Measurements from ENCODE around the gene VAT1L.

The VAT1L gene

DNA sequence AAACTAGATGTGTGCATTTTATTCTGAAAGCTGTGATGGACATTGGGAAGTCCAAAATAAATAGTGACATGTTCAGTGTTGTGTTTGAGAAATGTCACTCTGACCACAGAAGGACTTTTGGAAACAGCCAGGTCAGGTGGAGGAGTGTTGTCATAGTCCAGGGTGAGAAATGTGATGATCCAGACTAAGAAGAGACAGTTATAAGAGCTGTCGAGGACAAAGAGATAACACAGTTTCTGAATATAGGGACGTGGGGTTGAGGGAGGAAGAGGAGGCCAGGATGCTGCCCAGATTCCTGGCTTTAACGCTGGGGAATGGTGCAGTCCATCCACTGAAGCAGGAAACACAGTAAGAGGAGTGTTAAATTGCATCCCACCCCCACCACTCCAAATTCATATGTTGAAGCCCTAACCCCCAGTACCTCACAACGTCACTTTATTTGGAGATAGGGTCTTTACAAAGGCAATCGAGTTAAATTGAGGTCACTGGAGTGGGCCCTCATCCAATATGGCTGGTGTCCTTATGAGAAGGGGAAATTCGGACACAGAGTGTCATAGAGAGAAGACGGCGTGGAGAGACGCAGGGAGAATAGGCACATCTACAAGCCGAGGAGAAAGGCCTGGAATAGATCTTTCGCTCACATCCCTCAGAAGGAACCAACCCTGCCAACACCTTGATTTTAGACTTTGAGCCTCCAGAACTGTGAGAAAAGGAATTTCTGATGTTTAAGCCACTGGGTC, 71.3 kb downstream of the VAT1L start:
- Histone ChIP-seq H4K91ac (ENCODE audit: low read length) (no peak overlapping the region), H3K4me3 (ENCODE audit: insufficient read depth in 1 of 2, low read depth in 1 of 2, low read length in 2 of 2) (no peak overlapping the region), H2BK15ac (ENCODE audit: low read depth, poor library complexity, severe bottlenecking) (no peak overlapping the region), H3K23ac (ENCODE audit: low read length in 2 of 2) (no peak overlapping the region), H3K9me3 (ENCODE audit: control insufficient read depth, low read length) (no peaks in the 10 kb centered on the region), H3K4me2 (ENCODE audit: low read length, poor library complexity, severe bottlenecking) (no peak overlapping the region), H4K8ac (ENCODE audit: low read length) (no peak overlapping the region), H3K18ac (ENCODE audit: low read depth in 1 of 2, low read length in 2 of 2) (no peak overlapping the region), H3K27me3 (ENCODE audit: control insufficient read depth in 1 of 2, insufficient read depth in 1 of 2, low read length in 2 of 2) (peaks cover 3 to 16% of the 10 kb centered on the region in 2 experiments), H3K79me1 (replicated peaks; ENCODE audit: low read length, poor library complexity, severe bottlenecking) (no peaks in the 10 kb centered on the region), H2AK5ac (ENCODE audit: low read length, severe bottlenecking) (no peak overlapping the region), H2BK12ac (ENCODE audit: low read length in 2 of 2) (no peak overlapping the region), H3K9ac (ENCODE audit: low read length) (no peak overlapping the region), H2BK120ac (ENCODE audit: low read depth, low read length) (no peak overlapping the region), H3K27ac (ENCODE audit: low read length, poor library complexity, severe bottlenecking) (no peak overlapping the region), H2BK5ac (ENCODE audit: low read depth, low read length, poor library complexity, severe bottlenecking) (no peak overlapping the region), H2AFZ (ENCODE audit: low read depth, low read length) (no peak overlapping the region), H3K14ac (ENCODE audit: low read length in 2 of 2) (peak overlapping the region in 1 of 2 experiments; percentile 32), H3K4ac (ENCODE audit: low read depth in 1 of 2, low read length in 2 of 2) (no peak overlapping the region), H3K4me1 (ENCODE audit: control insufficient read depth, insufficient read depth, low read depth, low read length) (no peaks in the 10 kb centered on the region), H3K36me3 (ENCODE audit: control insufficient read depth in 1 of 2, insufficient read depth in 2 of 2, low read depth in 1 of 2, low read length in 2 of 2) (no peaks in the 10 kb centered on the region)
- WGBS, result 91% methylated on average over 10 of the region's 11 CpGs
- no peak for DNase-seq

DNA sequence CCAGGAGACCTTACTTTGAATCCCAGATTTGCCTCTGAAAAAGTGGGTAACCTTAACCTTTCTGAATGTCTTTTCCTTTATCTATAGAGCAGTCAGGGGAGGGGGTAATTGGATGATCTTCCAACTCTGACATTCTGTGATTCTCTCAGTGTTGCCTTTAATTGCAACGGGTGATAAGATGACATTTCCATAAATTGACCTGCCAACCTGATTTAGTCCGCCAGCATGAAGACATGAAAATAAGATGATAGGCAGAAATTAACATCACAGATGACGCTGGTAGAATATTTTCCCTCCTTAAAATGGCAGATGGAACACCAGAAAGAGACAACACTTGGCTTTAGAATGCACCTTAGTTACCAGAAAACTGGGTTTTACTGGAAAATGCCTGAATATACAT, 72.6 kb downstream of the VAT1L start:
- Histone ChIP-seq H3K4me3 (ENCODE audit: insufficient read depth in 1 of 2, low read depth in 1 of 2, low read length in 2 of 2) (no peak overlapping the region), H2BK5ac (ENCODE audit: low read depth, low read length, poor library complexity, severe bottlenecking) (no peak overlapping the region), H2AK5ac (ENCODE audit: low read length, severe bottlenecking) (no peak overlapping the region), H3K36me3 (ENCODE audit: control insufficient read depth in 1 of 2, insufficient read depth in 2 of 2, low read depth in 1 of 2, low read length in 2 of 2) (no peaks in the 10 kb centered on the region), H3K27me3 (ENCODE audit: control insufficient read depth in 1 of 2, insufficient read depth in 1 of 2, low read length in 2 of 2) (peaks cover 3 to 16% of the 10 kb centered on the region in 2 experiments), H3K9ac (ENCODE audit: low read length) (no peak overlapping the region), H3K4me1 (ENCODE audit: control insufficient read depth, insufficient read depth, low read depth, low read length) (no peaks in the 10 kb centered on the region), H3K18ac (ENCODE audit: low read depth in 1 of 2, low read length in 2 of 2) (no peak overlapping the region), H4K91ac (ENCODE audit: low read length) (no peak overlapping the region), H2BK12ac (ENCODE audit: low read length in 2 of 2) (no peak overlapping the region), H3K14ac (ENCODE audit: low read length in 2 of 2) (no peak overlapping the region), H3K4me2 (ENCODE audit: low read length, poor library complexity, severe bottlenecking) (no peak overlapping the region), H2BK15ac (ENCODE audit: low read depth, poor library complexity, severe bottlenecking) (no peak overlapping the region), H3K79me1 (replicated peaks; ENCODE audit: low read length, poor library complexity, severe bottlenecking) (no peaks in the 10 kb centered on the region), H3K27ac (ENCODE audit: low read length, poor library complexity, severe bottlenecking) (no peak overlapping the region), H3K9me3 (ENCODE audit: control insufficient read depth, low read length) (no peaks in the 10 kb centered on the region), H4K8ac (ENCODE audit: low read length) (no peak overlapping the region), H3K23ac (ENCODE audit: low read length in 2 of 2) (no peak overlapping the region), H2AFZ (ENCODE audit: low read depth, low read length) (no peak overlapping the region), H3K4ac (ENCODE audit: low read depth in 1 of 2, low read length in 2 of 2) (no peak overlapping the region), H2BK120ac (ENCODE audit: low read depth, low read length) (no peak overlapping the region)
- 97% methylated on average over 3 of the region's 3 CpGs for WGBS
- DNase-seq, result no peak

DNA sequence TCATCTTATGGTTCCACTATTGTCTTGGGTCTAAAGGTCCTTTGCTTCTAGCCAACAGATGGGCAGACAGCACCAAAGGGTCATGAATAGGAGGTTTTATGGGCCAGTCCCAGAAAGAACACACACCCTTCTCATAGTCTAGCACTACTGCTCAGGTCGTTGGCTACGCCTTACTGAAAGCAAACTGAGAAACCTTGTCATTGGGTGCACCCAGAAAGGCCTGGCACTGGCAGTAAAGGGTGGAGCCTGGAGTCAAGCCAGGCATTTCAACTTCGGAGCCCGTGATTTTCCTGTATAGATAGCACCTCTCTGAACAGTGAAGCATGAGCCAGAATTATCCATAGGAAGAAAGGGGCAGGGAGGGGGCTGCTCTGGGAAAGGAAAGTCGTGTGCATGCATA, 74.9 kb downstream of the VAT1L start:
- Histone ChIP-seq H3K4me2 (ENCODE audit: low read length, poor library complexity, severe bottlenecking) (no peak overlapping the region), H3K4me3 (ENCODE audit: insufficient read depth in 1 of 2, low read depth in 1 of 2, low read length in 2 of 2) (no peak overlapping the region), H3K9ac (ENCODE audit: low read length) (no peak overlapping the region), H2BK12ac (ENCODE audit: low read length in 2 of 2) (no peak overlapping the region), H3K27me3 (ENCODE audit: control insufficient read depth in 1 of 2, insufficient read depth in 1 of 2, low read length in 2 of 2) (peaks cover 3 to 6% of the 10 kb centered on the region in 2 experiments), H3K4ac (ENCODE audit: low read depth in 1 of 2, low read length in 2 of 2) (no peak overlapping the region), H2BK5ac (ENCODE audit: low read depth, low read length, poor library complexity, severe bottlenecking) (no peak overlapping the region), H2BK120ac (ENCODE audit: low read depth, low read length) (no peak overlapping the region), H4K91ac (ENCODE audit: low read length) (no peak overlapping the region), H3K23ac (ENCODE audit: low read length in 2 of 2) (no peak overlapping the region), H4K8ac (ENCODE audit: low read length) (no peak overlapping the region), H3K4me1 (ENCODE audit: control insufficient read depth, insufficient read depth, low read depth, low read length) (no peaks in the 10 kb centered on the region), H3K27ac (ENCODE audit: low read length, poor library complexity, severe bottlenecking) (no peak overlapping the region), H3K79me1 (replicated peaks; ENCODE audit: low read length, poor library complexity, severe bottlenecking) (no peaks in the 10 kb centered on the region), H3K14ac (ENCODE audit: low read length in 2 of 2) (no peak overlapping the region), H3K18ac (ENCODE audit: low read depth in 1 of 2, low read length in 2 of 2) (no peak overlapping the region), H2BK15ac (ENCODE audit: low read depth, poor library complexity, severe bottlenecking) (peak overlapping the region; percentile 20), H3K9me3 (ENCODE audit: control insufficient read depth, low read length) (no peaks in the 10 kb centered on the region), H3K36me3 (ENCODE audit: control insufficient read depth in 1 of 2, insufficient read depth in 2 of 2, low read depth in 1 of 2, low read length in 2 of 2) (no peaks in the 10 kb centered on the region), H2AFZ (ENCODE audit: low read depth, low read length) (no peak overlapping the region), H2AK5ac (ENCODE audit: low read length, severe bottlenecking) (no peak overlapping the region)
- WGBS, result 89% methylated on average over 5 of the region's 5 CpGs
- DNase-seq, result no peak

DNA sequence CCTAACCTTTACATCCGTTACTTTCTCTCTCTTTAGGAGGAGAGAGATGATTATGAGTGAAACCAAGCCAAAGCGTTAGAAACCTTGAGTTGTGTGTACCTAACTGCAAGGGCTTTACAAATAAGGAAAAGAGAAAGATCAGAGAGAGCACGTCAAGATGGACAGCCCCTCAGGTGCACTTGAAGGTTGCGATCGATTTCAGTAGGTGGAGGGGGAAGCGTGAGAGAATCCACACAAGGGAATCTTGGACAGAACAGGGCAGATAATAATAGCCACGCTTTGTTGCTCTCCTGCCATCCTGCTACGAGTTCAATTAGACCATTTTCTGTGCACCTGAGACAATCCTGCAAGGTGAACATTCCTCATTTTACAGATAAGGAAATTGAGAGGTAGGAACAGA, 78.4 kb downstream of the VAT1L start:
- H3K27me3 ChIP-seq (ENCODE audit: control insufficient read depth in 1 of 2, insufficient read depth in 1 of 2, low read length in 2 of 2), result peaks cover 3 to 6% of the 10 kb centered on the region in 2 experiments
- WGBS, result 95% methylated on average over 8 of the region's 8 CpGs
- no peak overlapping the region for H3K9ac ChIP-seq (ENCODE audit: low read length)
- H2BK120ac ChIP-seq (ENCODE audit: low read depth, low read length), result no peak overlapping the region
- no peak overlapping the region for H2BK5ac ChIP-seq (ENCODE audit: low read depth, low read length, poor library complexity, severe bottlenecking)
- DNase-seq, result no peak
- no peaks in the 10 kb centered on the region for H3K9me3 ChIP-seq (ENCODE audit: control insufficient read depth, low read length)
- H3K23ac ChIP-seq (ENCODE audit: low read length in 2 of 2), result no peak overlapping the region
- no peak overlapping the region for H3K4me2 ChIP-seq (ENCODE audit: low read length, poor library complexity, severe bottlenecking)
- no peaks in the 10 kb centered on the region for H3K79me1 ChIP-seq (replicated peaks; ENCODE audit: low read length, poor library complexity, severe bottlenecking)
- H3K14ac ChIP-seq (ENCODE audit: low read length in 2 of 2), result no peak overlapping the region
- H3K4ac ChIP-seq (ENCODE audit: low read depth in 1 of 2, low read length in 2 of 2), result no peak overlapping the region
- no peaks in the 10 kb centered on the region for H3K36me3 ChIP-seq (ENCODE audit: control insufficient read depth in 1 of 2, insufficient read depth in 2 of 2, low read depth in 1 of 2, low read length in 2 of 2)
- H3K18ac ChIP-seq (ENCODE audit: low read depth in 1 of 2, low read length in 2 of 2), result no peak overlapping the region
- H3K4me3 ChIP-seq (ENCODE audit: insufficient read depth in 1 of 2, low read depth in 1 of 2, low read length in 2 of 2), result no peak overlapping the region
- no peak overlapping the region for H2BK12ac ChIP-seq (ENCODE audit: low read length in 2 of 2)
- H4K8ac ChIP-seq (ENCODE audit: low read length), result no peak overlapping the region
- no peak overlapping the region for H3K27ac ChIP-seq (ENCODE audit: low read length, poor library complexity, severe bottlenecking)
- H4K91ac ChIP-seq (ENCODE audit: low read length), result no peak overlapping the region
- no peak overlapping the region for H2AFZ ChIP-seq (ENCODE audit: low read depth, low read length)
- H3K4me1 ChIP-seq (ENCODE audit: control insufficient read depth, insufficient read depth, low read depth, low read length), result no peaks in the 10 kb centered on the region
- H2BK15ac ChIP-seq (ENCODE audit: low read depth, poor library complexity, severe bottlenecking), result no peak overlapping the region
- H2AK5ac ChIP-seq (ENCODE audit: low read length, severe bottlenecking), result no peak overlapping the region

Data from mesenchymal stem cell (in vitro differentiated cells and primary cell).